ENCODE results near the gene GPC6.

The GPC6 gene

GRCh38 chr13:93926425-93926824 is 699.8 kb downstream of the GPC6 start:
- Histone ChIP-seq H3K4me1 (ENCODE audit: insufficient read depth, low read length, severe bottlenecking) (no peaks in the 10 kb centered on the region), H3K4me3 (ENCODE audit: low read depth, low read length, poor library complexity, severe bottlenecking) (no peak overlapping the region), H3K4me2 (ENCODE audit: low read length) (no peak overlapping the region), H3K27ac (ENCODE audit: low read depth, low read length, poor library complexity, severe bottlenecking) (no peak overlapping the region), H3K9me3 (ENCODE audit: low read length) (no peaks in the 10 kb centered on the region), H3F3A (ENCODE audit: insufficient read depth, low read length) (no peaks in the 10 kb centered on the region), H3K27me3 (ENCODE audit: insufficient read depth, low read length) (no peaks in the 10 kb centered on the region), H3K9me2 (ENCODE audit: low read depth, low read length) (no peaks in the 10 kb centered on the region), H3K9ac (ENCODE audit: low read length) (no peak overlapping the region), H2AFZ (ENCODE audit: low read length) (no peak overlapping the region), H3K36me3 (ENCODE audit: insufficient read depth, low read length) (no peaks in the 10 kb centered on the region), H4K20me1 (ENCODE audit: insufficient read depth, low read length) (no peaks in the 10 kb centered on the region), H3K79me2 (ENCODE audit: insufficient read depth, low read length) (no peaks in the 10 kb centered on the region)
- TF ChIP-seq CTCF (IDR thresholded peaks at IDR 0.05; ENCODE audit: low read length) (no peak), EZH2 (IDR thresholded peaks at IDR 0.05; ENCODE audit: borderline replicate concordance, low read length) (no peak)

- Histone ChIP-seq H4K20me1 (ENCODE audit: insufficient read depth, low read length) (no peaks in the 10 kb centered on the region), H3K9ac (ENCODE audit: low read length) (no peak overlapping the region), H3K27ac (ENCODE audit: low read depth, low read length, poor library complexity, severe bottlenecking) (no peak overlapping the region), H3F3A (ENCODE audit: insufficient read depth, low read length) (no peaks in the 10 kb centered on the region), H3K4me3 (ENCODE audit: low read depth, low read length, poor library complexity, severe bottlenecking) (no peak overlapping the region), H3K79me2 (ENCODE audit: insufficient read depth, low read length) (no peaks in the 10 kb centered on the region), H3K4me2 (ENCODE audit: low read length) (no peak overlapping the region), H3K9me3 (ENCODE audit: low read length) (no peaks in the 10 kb centered on the region), H3K27me3 (ENCODE audit: insufficient read depth, low read length) (no peaks in the 10 kb centered on the region), H2AFZ (ENCODE audit: low read length) (no peak overlapping the region), H3K9me2 (ENCODE audit: low read depth, low read length) (no peaks in the 10 kb centered on the region), H3K4me1 (ENCODE audit: insufficient read depth, low read length, severe bottlenecking) (no peaks in the 10 kb centered on the region), H3K36me3 (ENCODE audit: insufficient read depth, low read length) (no peaks in the 10 kb centered on the region)
- no peak for TF ChIP-seq CTCF (IDR thresholded peaks at IDR 0.05; ENCODE audit: low read length)
- no peak for TF ChIP-seq EZH2 (IDR thresholded peaks at IDR 0.05; ENCODE audit: borderline replicate concordance, low read length)
Measured at GRCh38 chr13:93927431-93927830, 700.8 kb downstream of the GPC6 start.

GRCh38 chr13:93932901-93933300 is 706.3 kb downstream of the GPC6 start:
- TF ChIP-seq EZH2 (IDR thresholded peaks at IDR 0.05; ENCODE audit: borderline replicate concordance, low read length): no peak
- TF ChIP-seq CTCF (IDR thresholded peaks at IDR 0.05; ENCODE audit: low read length): no peak
- Histone ChIP-seq H4K20me1 (ENCODE audit: insufficient read depth, low read length) (no peaks in the 10 kb centered on the region), H3K27ac (ENCODE audit: low read depth, low read length, poor library complexity, severe bottlenecking) (no peak overlapping the region), H3F3A (ENCODE audit: insufficient read depth, low read length) (no peaks in the 10 kb centered on the region), H3K9me3 (ENCODE audit: low read length) (no peaks in the 10 kb centered on the region), H3K9ac (ENCODE audit: low read length) (no peak overlapping the region), H2AFZ (ENCODE audit: low read length) (no peak overlapping the region), H3K36me3 (ENCODE audit: insufficient read depth, low read length) (no peaks in the 10 kb centered on the region), H3K4me1 (ENCODE audit: insufficient read depth, low read length, severe bottlenecking) (no peaks in the 10 kb centered on the region), H3K4me3 (ENCODE audit: low read depth, low read length, poor library complexity, severe bottlenecking) (no peak overlapping the region), H3K9me2 (ENCODE audit: low read depth, low read length) (no peaks in the 10 kb centered on the region), H3K4me2 (ENCODE audit: low read length) (no peak overlapping the region), H3K27me3 (ENCODE audit: insufficient read depth, low read length) (no peaks in the 10 kb centered on the region), H3K79me2 (ENCODE audit: insufficient read depth, low read length) (no peaks in the 10 kb centered on the region)

Data from OCI-LY1 (cell line).